CD4-positive, alpha-beta T cell treated with Interleukin-6 at 100 ng/mL for 8 hours (primary cell): ENCODE results near the gene WDR44.
"Not testable (repeated sequence)": the region's sequence is repeated elsewhere in the genome, so short reads cannot be mapped to it uniquely, and the experiment has no call there.

Source experiments
- DNase-seq: peaks from one replicate; pipeline ENCODE4 v3.0.0-alpha.2; 2020; ENCODE audit warnings: mixed read lengths, low spot score

Gene WDR44, protein sequence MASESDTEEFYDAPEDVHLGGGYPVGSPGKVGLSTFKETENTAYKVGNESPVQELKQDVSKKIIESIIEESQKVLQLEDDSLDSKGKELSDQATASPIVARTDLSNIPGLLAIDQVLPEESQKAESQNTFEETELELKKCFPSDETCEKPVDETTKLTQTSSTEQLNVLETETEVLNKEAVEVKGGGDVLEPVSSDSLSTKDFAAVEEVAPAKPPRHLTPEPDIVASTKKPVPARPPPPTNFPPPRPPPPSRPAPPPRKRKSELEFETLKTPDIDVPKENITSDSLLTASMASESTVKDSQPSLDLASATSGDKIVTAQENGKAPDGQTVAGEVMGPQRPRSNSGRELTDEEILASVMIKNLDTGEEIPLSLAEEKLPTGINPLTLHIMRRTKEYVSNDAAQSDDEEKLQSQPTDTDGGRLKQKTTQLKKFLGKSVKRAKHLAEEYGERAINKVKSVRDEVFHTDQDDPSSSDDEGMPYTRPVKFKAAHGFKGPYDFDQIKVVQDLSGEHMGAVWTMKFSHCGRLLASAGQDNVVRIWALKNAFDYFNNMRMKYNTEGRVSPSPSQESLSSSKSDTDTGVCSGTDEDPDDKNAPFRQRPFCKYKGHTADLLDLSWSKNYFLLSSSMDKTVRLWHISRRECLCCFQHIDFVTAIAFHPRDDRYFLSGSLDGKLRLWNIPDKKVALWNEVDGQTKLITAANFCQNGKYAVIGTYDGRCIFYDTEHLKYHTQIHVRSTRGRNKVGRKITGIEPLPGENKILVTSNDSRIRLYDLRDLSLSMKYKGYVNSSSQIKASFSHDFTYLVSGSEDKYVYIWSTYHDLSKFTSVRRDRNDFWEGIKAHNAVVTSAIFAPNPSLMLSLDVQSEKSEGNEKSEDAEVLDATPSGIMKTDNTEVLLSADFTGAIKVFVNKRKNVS

DNA sequence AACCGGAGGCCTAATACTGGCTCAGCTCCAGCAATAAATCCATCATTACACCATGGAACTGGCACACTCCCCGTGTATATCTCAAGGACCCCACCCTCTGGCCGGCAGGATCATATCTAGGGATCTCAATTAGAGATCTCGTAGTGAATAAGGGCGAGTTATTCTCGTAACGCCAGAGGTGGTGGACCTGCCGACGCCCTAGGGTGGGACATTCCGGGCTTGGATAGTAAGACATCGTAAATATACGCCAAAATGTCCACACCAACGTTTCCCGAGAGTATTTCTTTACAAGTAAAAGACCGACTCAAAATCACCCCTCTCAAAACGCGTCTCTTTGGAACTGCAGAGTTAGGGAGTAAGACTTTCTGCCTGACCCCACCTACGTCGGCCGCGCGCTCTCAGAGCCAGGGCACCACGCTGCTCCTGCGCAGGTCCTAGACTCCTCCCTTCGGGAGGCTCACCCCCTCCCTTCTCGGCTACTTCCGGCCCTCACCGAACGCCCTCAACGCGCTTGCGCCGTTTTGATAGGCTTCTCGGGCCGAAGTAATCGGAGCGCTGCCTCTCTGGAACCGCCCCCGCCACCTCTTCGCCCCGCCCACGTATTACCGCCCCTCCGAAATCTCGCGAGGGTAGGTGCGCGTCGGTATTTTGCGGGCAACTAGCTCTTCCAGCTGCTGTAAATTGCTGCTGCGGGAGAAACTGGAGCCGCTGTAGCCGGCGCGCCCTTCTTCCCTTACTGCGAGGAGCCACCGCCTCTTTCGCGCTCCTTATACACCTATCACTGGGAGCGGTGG lies at the start of gene WDR44:
WDR44 (plus strand) TSS at position 643 of the 794 bp plus-strand sequence. CDS start 398 bp downstream, outside the sequence.
- peak; percentile 92 for DNase-seq

DNA sequence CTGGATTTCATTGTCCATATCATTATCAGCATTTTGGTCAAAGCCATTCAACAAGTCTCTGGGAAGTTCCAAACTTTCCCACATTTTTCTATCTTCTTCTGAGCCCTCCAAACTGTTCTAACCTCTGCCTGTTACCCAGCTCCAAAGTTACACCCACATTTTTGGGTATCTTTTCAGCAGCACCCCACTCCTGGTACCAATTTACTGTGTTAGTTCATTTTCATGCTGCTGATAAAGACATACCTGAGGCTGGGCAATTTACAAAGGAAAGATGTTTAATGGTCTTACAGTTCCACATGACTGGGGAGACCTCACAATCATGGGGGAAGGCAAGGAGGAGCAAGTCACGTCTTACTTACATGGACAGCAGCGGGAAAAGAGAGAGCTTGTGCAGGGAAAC lies 40.1 kb upstream of the WDR44 start:
- not testable (repeated sequence) for DNase-seq

DNA sequence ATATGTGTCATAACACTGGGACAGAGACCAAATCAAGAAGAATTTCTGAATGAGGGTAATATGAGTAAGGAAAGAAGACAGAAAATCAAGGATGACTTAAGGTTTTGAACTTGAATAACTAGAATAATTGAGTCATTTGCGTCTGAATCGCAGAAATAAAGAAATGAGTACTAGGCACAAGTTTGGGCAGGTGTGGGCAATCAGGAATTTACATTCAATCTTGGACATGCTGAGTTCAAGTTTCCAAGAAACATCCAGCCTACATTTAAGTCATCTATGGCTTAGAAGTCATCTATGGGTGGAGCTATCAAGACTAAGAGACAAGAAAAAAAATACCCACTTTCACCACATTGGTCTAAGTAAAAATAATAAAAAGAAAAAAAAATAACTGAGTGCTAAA lies 30.4 kb upstream of the WDR44 start:
- DNase-seq: no peak

DNA sequence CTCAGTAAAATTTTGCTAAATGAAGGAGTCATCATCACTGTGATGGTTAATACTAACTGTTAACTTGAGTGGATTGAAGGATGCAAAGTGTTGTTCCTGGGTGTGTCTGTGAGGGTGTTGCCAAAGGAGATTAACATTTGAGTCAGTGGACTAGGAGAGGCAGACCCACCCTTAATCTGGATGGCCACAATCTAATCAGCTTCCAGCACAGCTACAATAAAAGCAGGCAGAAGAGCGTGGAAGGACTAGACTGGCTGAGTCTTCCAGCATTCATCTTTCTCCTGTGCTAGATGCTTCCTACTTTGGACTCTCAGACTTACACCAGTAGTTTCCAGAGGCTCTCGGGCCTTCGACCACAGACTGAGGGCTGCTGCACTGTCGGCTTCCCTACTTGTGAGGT lies 21.3 kb upstream of the WDR44 start:
- no peak for DNase-seq

DNA sequence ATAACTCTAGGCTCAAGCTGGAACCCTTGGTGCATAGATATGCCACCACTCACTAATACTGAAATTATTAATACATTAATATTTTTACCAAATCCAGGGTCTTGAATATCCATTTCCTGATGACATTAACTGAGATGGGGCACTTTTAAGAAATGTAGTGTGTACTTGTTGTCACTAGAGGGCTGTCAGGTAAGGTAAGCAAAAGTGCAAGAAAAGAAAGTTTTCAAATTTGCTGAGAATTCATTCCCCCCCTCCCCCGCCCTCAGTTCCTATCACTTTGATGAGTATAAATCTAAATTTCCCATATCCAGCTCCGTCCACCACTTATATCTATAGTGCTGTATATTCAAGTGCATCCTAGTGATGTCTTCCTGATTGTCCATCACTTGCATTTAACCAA lies 20.5 kb upstream of the WDR44 start:
- DNase-seq: no peak

DNA sequence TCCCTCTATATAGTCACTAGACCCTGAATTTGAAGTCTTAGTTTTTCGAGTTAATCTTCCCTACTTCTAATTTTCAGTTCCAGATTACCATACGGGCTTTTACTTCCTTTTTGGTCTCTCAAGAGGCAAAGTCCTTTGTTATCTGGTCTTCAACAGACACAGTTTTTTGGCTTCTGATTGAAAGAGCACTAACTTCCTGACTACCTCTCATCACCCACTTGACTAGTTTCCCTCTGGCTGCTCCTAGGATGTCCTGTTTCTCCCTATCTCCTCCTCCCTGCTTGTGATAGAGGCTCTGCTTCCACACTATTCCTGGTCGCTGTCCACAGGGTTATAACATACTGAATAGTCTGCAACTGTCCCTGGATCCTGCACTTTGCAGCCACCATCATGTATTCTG lies 16.7 kb upstream of the WDR44 start:
- DNase-seq: no peak

DNA sequence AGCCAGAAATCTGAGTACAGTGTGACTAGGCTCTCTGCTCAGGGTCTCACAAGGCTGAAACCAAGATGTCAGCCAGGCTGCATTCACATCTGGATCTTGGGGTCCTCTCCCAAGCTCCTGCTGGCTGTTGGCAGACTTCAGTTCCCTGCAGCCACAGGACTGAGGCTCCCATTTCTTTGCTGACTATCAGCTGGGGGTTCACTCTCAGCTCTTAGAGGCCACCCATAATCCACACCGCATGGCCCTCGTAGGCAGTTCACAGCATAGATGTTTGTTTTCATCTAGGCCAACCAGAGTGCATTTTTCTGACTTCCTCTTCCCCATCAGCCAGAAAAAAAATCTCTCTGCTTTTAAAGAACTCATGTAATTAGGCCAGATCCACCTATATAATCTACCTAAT lies 8.2 kb upstream of the WDR44 start:
- no peak for DNase-seq

DNA sequence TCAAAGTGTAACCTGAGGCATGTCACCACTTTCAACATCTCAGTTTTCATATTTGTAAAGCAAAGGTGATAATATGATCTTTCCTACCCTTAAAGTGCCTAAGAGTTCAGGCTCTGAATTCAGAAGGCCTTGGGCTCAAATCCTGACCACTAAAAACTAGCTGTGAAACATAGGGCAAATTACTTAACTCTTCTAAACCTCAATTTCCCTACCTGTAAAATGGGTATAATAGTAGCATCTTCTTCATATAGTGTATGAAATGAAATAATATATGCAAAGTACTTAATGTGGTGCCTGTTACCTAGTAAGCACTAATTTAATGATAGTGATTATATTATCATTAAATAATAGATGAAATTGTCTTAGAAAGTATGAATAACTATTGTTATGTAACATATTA lies 7.0 kb upstream of the WDR44 start:
- DNase-seq: no peak

DNA sequence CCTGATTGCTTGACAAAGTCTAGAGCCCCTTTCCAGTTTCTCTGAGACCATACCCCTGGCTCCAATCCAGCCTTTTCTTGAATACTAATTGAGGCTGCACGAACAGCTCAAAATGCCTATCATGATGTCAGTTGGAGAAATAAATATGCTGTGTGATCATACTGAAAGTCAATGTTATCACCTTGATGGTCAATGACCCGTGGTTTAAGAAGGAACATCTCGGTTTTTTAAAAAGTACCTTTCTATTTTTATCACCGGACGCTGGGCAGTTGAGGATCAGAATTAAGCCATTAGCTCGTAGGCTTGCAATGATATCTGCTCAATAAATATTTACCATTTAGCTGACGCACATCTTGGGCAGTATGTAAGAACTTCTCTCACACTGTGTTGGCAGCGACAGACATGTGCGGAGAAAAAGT lies 852 bp upstream of the WDR44 start:
- no peak for DNase-seq

DNA sequence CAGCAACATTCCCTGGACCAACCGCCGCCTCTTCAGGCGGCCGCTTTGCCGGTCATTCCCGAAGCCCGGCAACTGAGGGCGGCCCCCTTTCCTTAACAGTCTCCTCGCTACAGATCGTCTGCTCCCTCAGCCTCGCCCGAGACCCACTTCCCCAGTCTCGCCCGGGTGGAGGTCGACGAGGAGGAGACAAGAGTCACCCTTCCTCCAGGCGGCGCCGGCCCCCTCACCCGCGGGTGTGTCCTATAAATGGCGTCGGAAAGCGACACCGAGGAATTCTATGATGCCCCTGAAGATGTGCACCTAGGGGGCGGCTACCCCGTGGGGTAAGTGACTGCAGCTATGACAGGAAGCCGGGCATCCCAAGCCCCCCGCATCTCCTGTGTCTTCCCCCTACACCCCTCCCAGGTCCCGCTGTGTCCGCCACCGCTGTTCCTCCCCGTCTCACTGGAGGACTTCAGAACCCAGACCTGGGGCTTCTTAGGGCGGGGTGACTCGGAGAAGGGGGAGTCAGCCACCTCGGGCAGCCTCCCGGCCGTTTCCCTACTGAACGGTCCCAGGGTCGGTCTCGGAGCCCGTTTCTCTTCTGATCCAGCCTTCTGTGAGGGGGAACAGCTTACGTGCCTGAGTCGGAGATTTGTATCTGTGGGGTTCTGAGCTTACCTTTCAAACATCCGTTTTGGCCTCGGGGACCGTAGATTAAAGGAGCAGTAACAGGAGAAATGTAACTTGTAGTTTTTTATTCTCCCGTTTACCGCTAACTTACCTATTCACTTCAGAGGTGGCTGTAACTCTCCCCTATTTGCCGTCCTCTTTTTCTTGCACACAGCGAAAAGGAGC lies 570 bp downstream of the WDR44 start:
- DNase-seq: peak; percentile 30

DNA sequence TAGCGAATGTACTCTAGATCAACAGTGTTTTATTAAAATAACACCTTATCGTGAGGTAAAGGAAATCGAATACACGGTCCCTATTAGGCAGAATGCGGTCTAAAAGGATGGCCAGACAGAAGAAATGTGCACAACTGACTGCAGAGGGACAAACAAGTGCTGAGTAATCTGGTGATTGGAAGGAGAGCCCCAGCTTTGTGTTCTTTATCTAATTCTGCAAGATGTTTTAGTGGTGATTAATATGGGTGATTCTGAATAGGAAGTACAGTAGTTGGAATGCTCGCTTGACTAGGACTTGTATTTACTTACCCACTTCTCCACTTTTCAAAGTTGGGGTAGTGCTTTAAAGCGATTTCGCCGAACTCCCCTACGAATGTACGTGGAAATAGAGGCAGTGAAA lies 1.2 kb downstream of the WDR44 start:
- DNase-seq: no peak

DNA sequence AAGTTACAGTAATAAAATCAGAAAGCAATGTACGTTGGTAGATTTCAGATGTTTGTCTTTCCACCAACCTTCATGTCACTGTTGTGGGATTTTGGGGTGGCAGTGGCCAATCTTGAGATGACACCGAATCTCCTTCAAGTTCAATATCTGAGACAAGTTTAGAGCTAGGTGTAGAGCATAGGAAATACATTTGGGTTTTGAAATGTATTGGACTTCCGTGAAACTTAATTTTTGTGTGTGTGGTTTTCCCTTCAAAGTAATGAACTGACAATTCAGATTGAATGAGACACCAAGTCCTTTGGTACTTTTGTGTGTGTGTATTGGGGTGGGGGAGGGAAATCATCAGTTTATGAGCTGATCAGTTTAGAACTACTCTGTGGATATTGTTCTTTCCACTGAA lies 1.8 kb downstream of the WDR44 start:
- DNase-seq: no peak

DNA sequence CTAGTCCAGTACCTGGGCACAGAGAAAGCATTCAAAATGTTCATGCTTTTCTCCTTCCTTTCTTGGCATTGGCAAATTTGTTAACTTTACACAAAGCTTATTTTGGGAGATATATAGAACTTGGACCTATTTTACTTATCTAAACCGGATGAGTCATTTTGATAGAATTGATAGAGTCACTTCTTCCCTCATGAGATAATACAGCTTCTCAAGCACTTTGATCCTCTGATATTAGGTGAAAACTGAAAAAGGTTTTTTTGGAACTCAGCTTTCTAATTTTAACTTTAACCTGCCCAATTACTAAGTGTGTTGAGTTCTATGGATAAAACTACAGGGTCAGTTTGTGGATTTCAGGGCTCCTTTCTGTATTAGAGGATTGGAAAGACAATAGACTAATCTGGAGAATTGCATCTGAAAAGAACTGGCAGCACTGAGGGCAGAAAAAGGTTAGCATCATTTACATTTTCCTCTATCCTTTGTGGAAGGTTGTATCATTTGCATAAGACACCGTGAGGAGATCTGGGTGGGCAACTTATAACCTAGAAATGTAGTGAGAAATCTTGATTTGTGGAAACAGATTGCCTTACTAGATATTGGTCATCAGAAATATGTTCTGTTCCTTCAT lies 2.4 kb downstream of the WDR44 start:
- DNase-seq: no peak

DNA sequence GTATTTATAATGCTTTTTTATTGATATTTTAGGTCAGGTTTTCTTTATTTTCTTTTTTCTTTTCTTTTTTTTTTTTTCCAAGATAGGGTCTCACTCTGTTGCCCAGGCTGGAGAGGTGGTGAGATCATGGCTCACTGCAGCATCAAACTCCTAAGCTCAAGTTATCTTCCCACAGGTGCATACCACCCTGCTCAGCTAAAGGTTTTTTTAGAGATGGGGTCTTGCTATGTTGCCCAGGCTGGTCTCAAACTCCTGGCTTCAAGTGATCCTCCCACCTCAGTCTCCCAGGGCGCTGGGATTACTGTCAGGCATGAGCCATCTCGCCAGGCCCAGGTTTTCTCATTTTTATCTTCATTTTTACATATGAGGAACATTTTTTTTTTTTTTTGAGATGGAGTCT lies 3.3 kb downstream of the WDR44 start:
- no peak for DNase-seq

DNA sequence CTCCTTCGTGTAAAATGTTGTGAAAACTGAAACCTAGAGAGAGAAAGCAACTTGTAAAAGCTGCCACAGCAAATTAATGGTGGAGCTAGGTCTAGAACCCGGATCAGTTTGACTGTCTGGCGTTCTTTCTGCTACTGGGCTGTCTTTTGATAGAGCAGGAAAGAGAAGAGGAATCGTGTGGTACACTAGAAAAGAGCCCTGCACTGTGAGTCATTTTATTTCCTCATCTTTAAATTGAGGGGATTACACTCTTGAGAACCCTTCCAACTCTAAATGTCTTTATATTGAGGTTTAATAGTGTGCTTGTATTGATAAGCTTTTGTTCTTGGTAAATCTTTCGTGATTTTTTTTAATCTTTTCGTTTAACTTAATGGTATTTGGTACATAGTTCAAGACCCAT lies 4.3 kb downstream of the WDR44 start:
- DNase-seq: no peak

DNA sequence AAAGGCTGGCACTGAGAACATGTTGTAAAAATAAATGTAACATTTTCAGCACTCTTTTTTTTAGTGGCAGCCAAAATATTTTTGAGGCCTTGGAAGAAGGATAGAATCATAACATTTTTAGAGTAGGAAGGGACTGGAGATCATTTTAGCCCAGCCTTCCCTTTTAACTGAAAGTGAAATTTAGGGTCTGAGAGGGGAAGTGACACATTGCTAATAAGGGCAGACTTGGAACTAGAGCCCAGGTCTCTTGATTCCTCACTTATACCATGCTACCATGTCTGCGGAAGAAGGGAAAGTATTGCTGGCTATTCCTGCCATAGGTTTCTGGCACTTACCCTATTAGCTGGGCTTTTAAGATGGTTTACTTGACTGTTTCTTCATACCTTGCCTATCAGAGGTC lies 4.8 kb downstream of the WDR44 start:
- DNase-seq: no peak

DNA sequence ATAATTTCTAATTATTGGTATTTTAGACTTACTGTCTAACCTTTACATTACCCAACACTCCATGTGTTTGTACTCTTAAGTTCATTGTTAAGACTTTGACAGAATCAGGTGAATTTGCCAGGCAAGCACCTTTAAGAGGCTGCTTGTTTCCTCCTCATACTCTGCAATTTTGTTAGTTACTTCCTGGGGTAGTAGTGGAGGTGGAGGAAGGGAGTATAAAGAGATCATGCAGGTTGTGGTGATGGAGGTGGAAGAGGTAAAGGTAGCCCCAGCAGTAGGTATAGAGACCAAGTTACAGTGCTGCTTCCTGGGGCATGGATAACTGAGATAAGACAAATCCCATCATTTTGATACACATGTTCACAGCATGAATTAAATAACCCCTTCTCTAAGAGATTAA lies 6.7 kb downstream of the WDR44 start:
- no peak for DNase-seq

DNA sequence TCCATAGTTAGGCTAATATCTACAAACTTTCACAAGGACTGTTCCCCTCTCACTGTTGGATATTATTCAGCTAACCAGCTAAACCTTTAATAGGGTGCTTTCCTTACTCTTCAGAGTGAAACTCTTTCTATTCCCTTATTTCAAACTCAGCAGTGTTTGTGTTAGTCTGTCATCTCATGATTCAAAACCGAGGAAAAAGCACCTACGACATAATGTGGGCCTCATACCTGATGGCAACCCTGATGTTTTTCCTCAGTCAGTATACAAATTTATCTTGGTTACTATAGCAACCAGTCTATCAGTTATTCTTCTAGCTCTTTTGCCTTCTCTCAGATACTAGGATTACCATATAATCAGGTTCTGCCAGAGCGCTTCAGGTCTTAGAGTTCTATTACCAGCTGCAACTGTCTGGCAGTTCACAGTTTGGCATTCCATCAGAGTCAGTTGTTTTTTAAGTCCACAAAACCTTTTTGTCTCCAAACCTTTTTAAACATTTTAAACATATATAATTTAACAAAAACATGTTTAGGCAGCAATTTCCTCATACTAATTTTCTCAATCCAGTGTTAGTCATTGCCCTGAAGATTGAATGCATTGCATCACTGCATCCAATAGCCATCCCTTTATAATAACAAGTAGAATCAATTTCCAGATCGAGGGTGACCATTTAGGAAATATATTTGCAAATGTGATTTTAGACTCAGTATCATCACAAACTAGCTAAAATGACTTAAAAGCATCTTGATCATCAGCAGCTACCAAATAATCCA lies 7.4 kb downstream of the WDR44 start:
- no peak for DNase-seq

DNA sequence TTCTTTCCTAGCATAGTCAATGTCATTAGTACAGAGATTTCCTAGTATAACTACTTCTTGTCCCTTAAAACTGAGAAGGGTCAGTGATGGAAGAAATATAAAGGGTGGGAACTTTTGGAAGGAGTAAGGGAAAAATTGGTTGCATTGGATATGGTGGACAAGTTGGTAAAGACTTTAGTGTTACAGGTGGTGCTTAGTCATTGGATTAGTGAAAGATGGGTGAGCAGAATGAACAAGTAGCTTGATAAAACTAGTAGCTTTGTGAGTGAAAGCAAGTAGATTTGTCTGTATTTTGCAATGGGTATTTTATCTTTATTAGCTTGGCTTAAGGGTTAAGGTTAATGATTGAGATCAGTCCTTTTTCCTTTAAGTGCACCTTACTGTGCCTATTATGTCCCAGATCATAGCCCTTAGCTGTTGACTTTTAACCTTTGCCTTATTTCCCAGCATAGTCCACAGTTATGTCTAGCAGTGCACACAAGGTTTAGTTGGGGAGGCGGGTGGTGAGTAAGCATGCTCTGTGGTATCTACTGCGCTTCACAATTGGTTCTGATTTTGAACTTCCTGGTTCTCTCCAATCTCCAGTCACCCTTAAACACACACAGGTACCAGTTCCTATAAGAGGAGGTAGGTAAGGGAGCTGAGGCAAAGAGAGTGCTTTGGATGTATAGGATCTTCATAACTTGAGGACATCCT lies 9.5 kb downstream of the WDR44 start:
- DNase-seq: no peak
